HEK293 (cell line): ENCODE measurements around the gene PAQR5.

Experiments
- CTCF ChIP-seq: fragments of 450-650 bp; formaldehyde crosslinking; IDR thresholded peaks from 2 replicates; pipeline ENCODE4 v1.5.1; 2016; ENCODE audit warnings: missing biosample characterization, missing genetic modification characterization
- KLF1 ChIP-seq: fragments of 450-650 bp; formaldehyde crosslinking; IDR thresholded peaks from 2 replicates; pipeline ENCODE4 v1.5.1; 2016; ENCODE audit warnings: missing biosample characterization, missing genetic modification characterization
- MYNN ChIP-seq: fragments of 450-650 bp; formaldehyde crosslinking; IDR thresholded peaks from 2 replicates; pipeline ENCODE4 v1.5.1; 2016; ENCODE audit warnings: missing biosample characterization, missing genetic modification characterization, borderline replicate concordance
- ZBTB21 ChIP-seq: fragments of 450-650 bp; formaldehyde crosslinking; IDR thresholded peaks from 2 replicates; pipeline ENCODE4 v1.5.1; 2017; ENCODE audit warnings: missing biosample characterization, missing genetic modification characterization
- ZNF521 ChIP-seq: fragments of 450-650 bp; formaldehyde crosslinking; IDR thresholded peaks from 2 replicates; pipeline ENCODE4 v1.5.1; 2017; ENCODE audit warnings: missing biosample characterization, mild to moderate bottlenecking, missing genetic modification characterization
- ZNF596 ChIP-seq: fragments of 450-650 bp; IDR thresholded peaks from 2 replicates; pipeline ENCODE4 v1.5.0; 2018; ENCODE audit warnings: missing biosample characterization, mild to moderate bottlenecking, missing genetic modification characterization, moderate library complexity
- ZNF777 ChIP-seq: fragments of 450-650 bp; formaldehyde crosslinking; IDR thresholded peaks from 2 replicates; pipeline ENCODE4 v1.5.1; 2017; ENCODE audit warnings: missing biosample characterization, missing genetic modification characterization, borderline replicate concordance
- TF ChIP-seq, protein P1 (sequence below): fragments of 450-650 bp; formaldehyde crosslinking; optimal IDR thresholded peaks from 2 replicates; pipeline ENCODE3; 2016; ENCODE audit warnings: missing biosample characterization, mild to moderate bottlenecking, missing genetic modification characterization

DNA sequence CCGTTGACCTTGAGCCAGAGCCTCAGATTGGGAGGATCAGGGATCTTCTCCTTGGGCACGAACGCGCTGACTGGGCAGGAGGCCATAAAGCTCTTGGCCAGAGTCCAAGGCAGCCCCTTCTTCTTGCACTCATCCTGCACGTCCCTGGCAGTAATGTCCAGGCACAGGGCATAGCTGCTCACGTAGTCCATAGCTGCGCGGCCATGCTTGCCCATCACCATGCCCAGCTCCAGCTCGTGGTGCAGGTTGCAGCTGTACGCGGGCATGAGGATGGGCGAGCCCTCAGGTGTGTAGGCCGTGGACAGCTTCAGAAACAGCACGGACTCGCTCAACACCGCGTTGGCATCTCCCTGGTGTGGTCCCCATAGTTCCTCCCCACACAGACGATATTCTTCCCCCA lies 136.0 kb downstream of the PAQR5 start:
- TF ChIP-seq MYNN (tag by site-specific recombination) (no peak), CTCF (no peak), ZNF777 (tag by site-specific recombination) (no peak), ZBTB21 (tag by site-specific recombination) (no peak), ZNF596 (no peak), KLF1 (no peak), ZNF521 (tag by site-specific recombination) (no peak)
- TF ChIP-seq, protein P1, sequence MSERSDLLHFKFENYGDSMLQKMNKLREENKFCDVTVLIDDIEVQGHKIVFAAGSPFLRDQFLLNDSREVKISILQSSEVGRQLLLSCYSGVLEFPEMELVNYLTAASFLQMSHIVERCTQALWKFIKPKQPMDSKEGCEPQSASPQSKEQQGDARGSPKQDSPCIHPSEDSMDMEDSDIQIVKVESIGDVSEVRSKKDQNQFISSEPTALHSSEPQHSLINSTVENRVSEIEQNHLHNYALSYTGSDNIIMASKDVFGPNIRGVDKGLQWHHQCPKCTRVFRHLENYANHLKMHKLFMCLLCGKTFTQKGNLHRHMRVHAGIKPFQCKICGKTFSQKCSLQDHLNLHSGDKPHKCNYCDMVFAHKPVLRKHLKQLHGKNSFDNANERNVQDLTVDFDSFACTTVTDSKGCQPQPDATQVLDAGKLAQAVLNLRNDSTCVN (tag by site-specific recombination) = no peak
